ENCODE measurements around the gene ONECUT1. TPM values are rescaled to one million over a fixed set of nuclear protein-coding genes. Genes with fewer than 3 reads are reported as not detected.
A peak's percentile ranks its signal among the peaks of the same experiment; 100 is the strongest.

The ONECUT1 gene
- total and polyA plus RNA-seq, 12 donors: 0.06 to 0.18 TPM; not detected in 10

DNA sequence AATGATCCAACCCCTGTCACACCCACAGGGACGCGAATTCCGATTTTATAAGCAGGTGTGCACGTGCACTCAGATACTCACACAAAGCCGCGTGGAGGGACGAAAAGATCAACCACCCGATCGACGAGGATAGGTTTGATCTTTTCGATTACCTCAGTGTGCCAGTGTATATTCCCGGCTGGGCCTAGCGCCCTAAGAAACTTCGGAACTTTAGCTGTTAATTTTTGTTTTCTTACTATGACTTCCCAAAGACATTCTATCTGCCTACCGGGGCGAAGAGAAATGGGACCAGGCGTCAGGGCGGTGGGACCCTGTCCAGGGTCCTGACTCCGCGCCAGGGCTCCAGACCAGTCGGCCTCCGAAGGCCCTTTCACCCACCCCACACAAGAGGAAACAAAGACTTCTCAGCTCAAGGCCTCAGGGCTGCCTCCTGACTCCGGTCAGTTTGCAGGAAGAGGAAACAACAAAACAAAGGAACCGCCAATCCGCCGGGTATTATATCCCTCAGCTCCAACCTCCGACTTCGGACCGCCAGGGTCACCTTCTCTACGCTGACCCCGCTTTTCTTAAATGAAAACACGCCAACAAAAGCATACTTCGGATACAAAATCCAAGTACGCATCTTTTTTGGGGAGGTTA is 6.8 kb downstream of the ONECUT1 start:
- intact Hi-C loops (cut with DNase I): loop anchor here (5.0 to 10.0 kb wide), 3 partner anchors 411 to 934 kb away; no protein-coding TSS in a partner anchor
- no peaks in the 10 kb centered on the region for H3K9me3 ChIP-seq (replicated peaks in 1 of 3)
- peaks cover 72% of the 10 kb centered on the region for H3K27me3 ChIP-seq
- DNase-seq: peak in 2 of 7 donors; percentile 17 to 23
- no peak overlapping the region for H3K4me3 ChIP-seq
- WGBS, 4 donors: 8 to 12% (median 10%) methylated on average over 34 of the region's 34 CpGs
- H3K4me1 ChIP-seq (replicated peaks in 1 of 2): peaks cover 0 to 13% of the 10 kb centered on the region in 2 donors
- no peaks in the 10 kb centered on the region for H3K36me3 ChIP-seq (replicated peaks in 1 of 2)
- no peak overlapping the region for H3K27ac ChIP-seq
- no peak for TF ChIP-seq POLR2A (IDR thresholded peaks at IDR 0.05)
- TF ChIP-seq, protein P1, sequence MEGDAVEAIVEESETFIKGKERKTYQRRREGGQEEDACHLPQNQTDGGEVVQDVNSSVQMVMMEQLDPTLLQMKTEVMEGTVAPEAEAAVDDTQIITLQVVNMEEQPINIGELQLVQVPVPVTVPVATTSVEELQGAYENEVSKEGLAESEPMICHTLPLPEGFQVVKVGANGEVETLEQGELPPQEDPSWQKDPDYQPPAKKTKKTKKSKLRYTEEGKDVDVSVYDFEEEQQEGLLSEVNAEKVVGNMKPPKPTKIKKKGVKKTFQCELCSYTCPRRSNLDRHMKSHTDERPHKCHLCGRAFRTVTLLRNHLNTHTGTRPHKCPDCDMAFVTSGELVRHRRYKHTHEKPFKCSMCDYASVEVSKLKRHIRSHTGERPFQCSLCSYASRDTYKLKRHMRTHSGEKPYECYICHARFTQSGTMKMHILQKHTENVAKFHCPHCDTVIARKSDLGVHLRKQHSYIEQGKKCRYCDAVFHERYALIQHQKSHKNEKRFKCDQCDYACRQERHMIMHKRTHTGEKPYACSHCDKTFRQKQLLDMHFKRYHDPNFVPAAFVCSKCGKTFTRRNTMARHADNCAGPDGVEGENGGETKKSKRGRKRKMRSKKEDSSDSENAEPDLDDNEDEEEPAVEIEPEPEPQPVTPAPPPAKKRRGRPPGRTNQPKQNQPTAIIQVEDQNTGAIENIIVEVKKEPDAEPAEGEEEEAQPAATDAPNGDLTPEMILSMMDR (IDR thresholded peaks at IDR 0.05): no peak

DNA sequence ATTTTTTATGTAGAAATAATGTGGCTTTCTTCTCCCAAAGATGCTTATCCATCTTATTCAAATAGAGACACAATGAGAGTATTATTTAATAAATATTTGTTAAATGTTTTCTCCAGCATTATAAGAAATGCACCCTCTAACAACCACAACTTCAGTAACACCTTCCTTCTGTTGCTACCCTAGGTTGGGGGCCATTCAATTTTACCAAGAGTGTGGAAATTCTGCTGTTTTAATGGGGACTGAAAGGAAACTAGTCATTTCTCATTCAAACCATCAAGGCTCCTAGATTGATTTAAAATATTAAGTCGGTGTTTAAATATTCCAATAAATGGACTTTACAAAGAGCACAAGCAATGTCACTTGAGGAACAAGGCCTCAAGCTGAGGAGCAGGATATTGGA is 7.6 kb downstream of the ONECUT1 start:
- TF ChIP-seq, protein P1 (IDR thresholded peaks at IDR 0.05): no peak

DNA sequence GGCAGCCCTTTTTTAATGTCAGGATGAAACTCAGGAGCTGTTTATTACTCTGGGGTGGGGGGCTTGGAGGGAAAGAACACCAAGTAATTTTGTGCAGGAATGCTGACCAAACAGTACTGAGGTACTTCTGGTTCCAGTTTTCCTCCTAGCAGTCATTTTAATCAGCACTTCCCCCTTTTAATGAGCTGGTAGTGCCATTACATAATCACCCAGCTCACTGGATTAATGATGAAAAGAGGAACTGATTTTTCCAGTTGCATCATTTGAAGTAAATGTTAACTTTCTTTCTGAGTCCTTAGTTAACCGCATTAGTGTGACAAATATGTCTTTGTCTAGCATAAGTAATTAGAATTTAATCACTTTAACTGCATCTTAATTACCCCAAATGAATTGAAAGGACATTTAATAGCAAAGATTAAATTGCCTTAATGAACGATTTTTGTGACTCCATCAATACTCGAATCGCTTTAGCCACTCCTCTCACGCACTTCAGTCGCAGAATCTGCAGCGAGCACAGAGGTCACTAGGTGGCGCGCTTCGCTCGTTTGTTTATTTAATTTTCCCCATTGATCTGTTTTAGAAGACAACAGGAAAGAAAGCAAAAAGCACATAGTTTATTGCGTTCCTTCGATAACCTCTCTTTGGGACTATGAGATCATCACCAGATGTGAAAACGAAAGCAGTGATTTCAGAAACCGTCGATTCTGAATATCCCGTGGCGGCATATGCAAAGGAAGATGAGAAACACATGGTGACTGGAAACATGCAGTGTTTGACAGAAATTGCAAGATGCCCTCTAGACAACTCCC is 9.8 kb downstream of the ONECUT1 start:
- Histone ChIP-seq H3K27me3 (peaks cover 45% of the 10 kb centered on the region), H3K9me3 (replicated peaks in 1 of 3) (no peaks in the 10 kb centered on the region), H3K27ac (no peak overlapping the region), H3K4me1 (replicated peaks in 1 of 2) (peaks cover 0 to 13% of the 10 kb centered on the region in 2 donors), H3K36me3 (replicated peaks in 1 of 2) (no peaks in the 10 kb centered on the region), H3K4me3 (peak overlapping the region in 1 of 4 donors; percentile 24)
- intact Hi-C loops (cut with DNase I): loop anchor here (5.0 to 10.0 kb wide), 3 partner anchors 414 to 937 kb away; no protein-coding TSS in a partner anchor
- TF ChIP-seq POLR2A (IDR thresholded peaks at IDR 0.05): no peak
- TF ChIP-seq, protein P1 (IDR thresholded peaks at IDR 0.05): peak; percentile 66 to 89 (median 78)
- peak; percentile 46 to 85 (median 67) for DNase-seq
- 3 to 6% (median 5%) methylated on average over 18 of the region's 18 CpGs for WGBS, 4 donors

More for the DNA sequence above, 7.6 kb downstream of the ONECUT1 start:
- WGBS, 4 donors: 25 to 70% (median 42%) methylated on average over 1 of the region's 1 CpG
- Histone ChIP-seq H3K27ac (no peak overlapping the region), H3K27me3 (peaks cover 65% of the 10 kb centered on the region), H3K36me3 (replicated peaks in 1 of 2) (no peaks in the 10 kb centered on the region), H3K4me3 (no peak overlapping the region), H3K9me3 (replicated peaks in 1 of 3) (no peaks in the 10 kb centered on the region), H3K4me1 (replicated peaks in 1 of 2) (peaks cover 0 to 13% of the 10 kb centered on the region in 2 donors)
- intact Hi-C loops (cut with DNase I): loop anchor here (5.0 to 10.0 kb wide), 3 partner anchors 412 to 935 kb away; no protein-coding TSS in a partner anchor
- DNase-seq: no peak

DNA sequence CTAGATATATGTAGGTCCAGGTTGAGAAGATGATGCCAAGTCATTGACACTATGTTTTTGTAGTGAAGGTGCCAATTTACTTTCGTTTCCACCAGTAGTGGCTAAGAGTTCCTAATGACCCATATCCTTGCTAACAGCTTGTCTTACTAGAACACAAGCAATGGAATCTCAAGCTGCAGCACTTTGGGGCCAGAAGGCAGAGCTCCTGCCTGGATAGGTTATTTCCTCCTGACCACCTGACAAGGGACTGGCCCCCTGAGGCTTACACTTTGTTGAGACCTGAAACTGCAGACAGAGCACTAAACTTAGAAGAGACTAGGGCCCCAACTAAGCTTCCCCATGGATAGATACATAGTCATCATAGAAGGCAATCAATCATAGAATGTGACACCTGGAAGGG is 11.7 kb downstream of the ONECUT1 start:
- H3K4me3 ChIP-seq: no peak overlapping the region
- peaks cover 35% of the 10 kb centered on the region for H3K27me3 ChIP-seq
- no peaks in the 10 kb centered on the region for H3K9me3 ChIP-seq (replicated peaks in 1 of 3)
- no peak for DNase-seq
- TF ChIP-seq, protein P1 (IDR thresholded peaks at IDR 0.05): no peak
- TF ChIP-seq POLR2A (IDR thresholded peaks at IDR 0.05): no peak
- H3K4me1 ChIP-seq (replicated peaks in 1 of 2): peaks cover 0 to 7% of the 10 kb centered on the region in 2 donors
- intact Hi-C loops (cut with DNase I): no loop called here
- 31 to 44% (median 42%) methylated on average over 1 of the region's 1 CpG for WGBS, 4 donors
- H3K27ac ChIP-seq: no peak overlapping the region
- H3K36me3 ChIP-seq (replicated peaks in 1 of 2): no peaks in the 10 kb centered on the region
